ENCODE data around the gene ELAVL3. TPM values are rescaled to one million over a fixed set of nuclear protein-coding genes. Genes with fewer than 3 reads are reported as not detected.
"Not testable (repeated sequence)": the region's sequence is repeated elsewhere in the genome, so short reads cannot be mapped to it uniquely, and the experiment has no call there.

ELAVL3 gene
- polyA plus RNA-seq, 1 donor from 2014 or later, result 38.7 TPM

GRCh38 chr19:11461453-11461852 is 19.4 kb downstream of the ELAVL3 start:
- Histone ChIP-seq H3K79me2 (replicated peaks; ENCODE audit: insufficient read depth, low read length) (peaks cover under 1% of the 10 kb centered on the region), H3K27ac (ENCODE audit: low read length) (no peak overlapping the region), H3K9ac (ENCODE audit: low read length) (no peak overlapping the region), H2AFZ (ENCODE audit: low read depth, low read length) (no peak overlapping the region), H3K36me3 (ENCODE audit: insufficient read depth, low read length) (no peaks in the 10 kb centered on the region), H3K9me2 (ENCODE audit: insufficient read depth, low read length) (no peaks in the 10 kb centered on the region), H3K4me2 (ENCODE audit: low read length) (no peak overlapping the region), H3K9me3 (ENCODE audit: low read length) (no peaks in the 10 kb centered on the region), H3K4me3 (ENCODE audit: low read length) (no peak overlapping the region), H3K27me3 (ENCODE audit: insufficient read depth, low read depth, low read length) (no peaks in the 10 kb centered on the region), H4K20me1 (ENCODE audit: insufficient read depth) (no peaks in the 10 kb centered on the region), H3F3A (ENCODE audit: insufficient read depth, low read length, poor library complexity, severe bottlenecking) (no peaks in the 10 kb centered on the region)
- no peak for TF ChIP-seq EP300 (conservative IDR thresholded peaks at IDR 0.05; ENCODE audit: poor library complexity, severe bottlenecking)
- TF ChIP-seq SMC3 (conservative IDR thresholded peaks at IDR 0.05; ENCODE audit: poor library complexity), result no peak
- no peak for TF ChIP-seq EZH2 (IDR thresholded peaks at IDR 0.05; ENCODE audit: borderline replicate concordance, insufficient read depth, low read length, poor library complexity, severe bottlenecking)
- TF ChIP-seq POLR2AphosphoS5 (IDR thresholded peaks at IDR 0.05), result no peak
- no peak for TF ChIP-seq CTCF (IDR thresholded peaks at IDR 0.05; ENCODE audit: poor library complexity, severe bottlenecking)
- no peak for TF ChIP-seq REST (IDR thresholded peaks at IDR 0.05; ENCODE audit: borderline replicate concordance)
- TF ChIP-seq TAF1 (IDR thresholded peaks at IDR 0.05; ENCODE audit: low read depth), result no peak
- TF ChIP-seq MXI1 (conservative IDR thresholded peaks at IDR 0.05; ENCODE audit: poor library complexity, severe bottlenecking), result no peak
- no peak for TF ChIP-seq RAD21 (conservative IDR thresholded peaks at IDR 0.05)

- Histone ChIP-seq H3K79me2 (replicated peaks; ENCODE audit: insufficient read depth, low read length) (no peaks in the 10 kb centered on the region), H3F3A (ENCODE audit: insufficient read depth, low read length, poor library complexity, severe bottlenecking) (no peaks in the 10 kb centered on the region), H3K27ac (ENCODE audit: low read length) (no peak overlapping the region)
Observed at GRCh38 chr19:11460207-11460606, 20.6 kb downstream of the ELAVL3 start.

GRCh38 chr19:11458912-11459311 is 21.9 kb downstream of the ELAVL3 start:
- not testable (repeated sequence) for H4K20me1 ChIP-seq (ENCODE audit: insufficient read depth); H3K9me3 ChIP-seq (ENCODE audit: low read length); H3K9ac ChIP-seq (ENCODE audit: low read length); H3K36me3 ChIP-seq (ENCODE audit: insufficient read depth, low read length); H3K27ac ChIP-seq (ENCODE audit: low read length); H3K9me2 ChIP-seq (ENCODE audit: insufficient read depth, low read length); H3K4me3 ChIP-seq (ENCODE audit: low read length); H3K4me2 ChIP-seq (ENCODE audit: low read length); H3K79me2 ChIP-seq (replicated peaks; ENCODE audit: insufficient read depth, low read length); H3K27me3 ChIP-seq (ENCODE audit: insufficient read depth, low read depth, low read length); H2AFZ ChIP-seq (ENCODE audit: low read depth, low read length); H3F3A ChIP-seq (ENCODE audit: insufficient read depth, low read length, poor library complexity, severe bottlenecking)

More at GRCh38 chr19:11460207-11460606, 20.6 kb downstream of the ELAVL3 start:
- no peaks in the 10 kb centered on the region for H3K9me2 ChIP-seq (ENCODE audit: insufficient read depth, low read length)
- no peaks in the 10 kb centered on the region for H3K27me3 ChIP-seq (ENCODE audit: insufficient read depth, low read depth, low read length)
- no peak overlapping the region for H3K4me2 ChIP-seq (ENCODE audit: low read length)
- TF ChIP-seq POLR2AphosphoS5 (IDR thresholded peaks at IDR 0.05) (no peak), EP300 (conservative IDR thresholded peaks at IDR 0.05; ENCODE audit: poor library complexity, severe bottlenecking) (no peak), TAF1 (IDR thresholded peaks at IDR 0.05; ENCODE audit: low read depth) (no peak), SMC3 (conservative IDR thresholded peaks at IDR 0.05; ENCODE audit: poor library complexity) (no peak)
- no peak overlapping the region for H3K4me3 ChIP-seq (ENCODE audit: low read length)
- H2AFZ ChIP-seq (ENCODE audit: low read depth, low read length), result no peak overlapping the region
- H3K36me3 ChIP-seq (ENCODE audit: insufficient read depth, low read length), result no peaks in the 10 kb centered on the region
- H4K20me1 ChIP-seq (ENCODE audit: insufficient read depth), result no peaks in the 10 kb centered on the region
- H3K9me3 ChIP-seq (ENCODE audit: low read length), result no peaks in the 10 kb centered on the region
- H3K9ac ChIP-seq (ENCODE audit: low read length), result no peak overlapping the region
